Measurements from ENCODE around the gene CFAP97D1.

GRCh38 chr17:43800736-43801135 lies 20.5 kb downstream of the CFAP97D1 start:
- TF ChIP-seq, protein P1, sequence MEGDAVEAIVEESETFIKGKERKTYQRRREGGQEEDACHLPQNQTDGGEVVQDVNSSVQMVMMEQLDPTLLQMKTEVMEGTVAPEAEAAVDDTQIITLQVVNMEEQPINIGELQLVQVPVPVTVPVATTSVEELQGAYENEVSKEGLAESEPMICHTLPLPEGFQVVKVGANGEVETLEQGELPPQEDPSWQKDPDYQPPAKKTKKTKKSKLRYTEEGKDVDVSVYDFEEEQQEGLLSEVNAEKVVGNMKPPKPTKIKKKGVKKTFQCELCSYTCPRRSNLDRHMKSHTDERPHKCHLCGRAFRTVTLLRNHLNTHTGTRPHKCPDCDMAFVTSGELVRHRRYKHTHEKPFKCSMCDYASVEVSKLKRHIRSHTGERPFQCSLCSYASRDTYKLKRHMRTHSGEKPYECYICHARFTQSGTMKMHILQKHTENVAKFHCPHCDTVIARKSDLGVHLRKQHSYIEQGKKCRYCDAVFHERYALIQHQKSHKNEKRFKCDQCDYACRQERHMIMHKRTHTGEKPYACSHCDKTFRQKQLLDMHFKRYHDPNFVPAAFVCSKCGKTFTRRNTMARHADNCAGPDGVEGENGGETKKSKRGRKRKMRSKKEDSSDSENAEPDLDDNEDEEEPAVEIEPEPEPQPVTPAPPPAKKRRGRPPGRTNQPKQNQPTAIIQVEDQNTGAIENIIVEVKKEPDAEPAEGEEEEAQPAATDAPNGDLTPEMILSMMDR (IDR thresholded peaks at IDR 0.05): no peak
- TF ChIP-seq POLR2A (IDR thresholded peaks at IDR 0.05): no peak
